Astrocyte of the spinal cord (primary cell): Measurements from ENCODE around the gene TRIO.

Experiments
- DNase-seq: peaks from one replicate; pipeline ENCODE4 v3.0.0; 2011; ENCODE audit warnings: low read depth, low spot score
- H3K4me3 ChIP-seq: 2 replicates; pipeline ENCODE4 v1.5.1; 2011; ENCODE audit warnings: low read depth, mild to moderate bottlenecking, low read length, moderate library complexity
- in situ Hi-C: cut with HindIII; loops from 2 replicates; pipeline ENCODE4 v1.10.0; 2017; ENCODE audit warnings: low sequenced_read_pairs
- TF ChIP-seq, protein P1 (sequence below): IDR thresholded peaks from 2 replicates; pipeline ENCODE4 v1.5.1; 2012; ENCODE audit warnings: low read depth, mild to moderate bottlenecking, low read length, inconsistent platforms

TRIO gene

DNA sequence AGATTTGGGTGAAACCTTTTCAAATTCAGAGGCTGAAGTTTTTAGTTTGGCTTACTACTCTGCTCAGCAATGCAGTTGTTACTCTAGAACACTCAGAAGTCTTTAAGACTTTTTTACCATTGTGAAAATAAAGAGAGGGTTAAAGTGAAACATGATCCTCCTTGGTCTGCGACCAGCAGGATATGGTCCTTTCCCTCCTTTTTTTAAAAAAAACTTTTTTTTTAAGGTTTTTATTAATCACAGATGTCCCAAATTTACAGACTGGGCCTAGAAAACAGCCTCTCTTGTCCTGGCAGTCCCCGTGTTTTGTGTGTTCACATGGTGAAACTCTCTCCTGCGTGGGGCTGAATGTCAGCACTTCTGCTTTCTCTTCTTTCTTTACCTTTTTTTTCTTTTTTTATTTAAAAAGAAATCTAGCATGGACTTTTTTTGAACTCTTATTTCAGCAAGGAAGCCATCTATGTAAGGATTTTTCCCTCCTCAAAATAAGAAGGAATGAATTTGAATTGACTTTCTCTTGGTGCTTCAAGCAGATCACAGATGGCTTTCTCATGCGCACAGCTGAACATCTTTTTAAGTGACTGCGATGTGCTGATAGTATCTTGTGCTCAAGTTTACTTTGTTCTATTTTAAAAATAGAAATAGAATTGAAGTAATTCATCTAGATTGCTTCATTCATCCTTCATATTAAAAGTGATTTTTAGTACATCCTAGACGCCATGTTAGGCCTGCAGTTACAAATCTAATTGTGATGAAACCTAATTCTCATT lies 309.7 kb downstream of the TRIO start:
- H3K4me3 ChIP-seq = no peak overlapping the region
- TF ChIP-seq, protein P1, sequence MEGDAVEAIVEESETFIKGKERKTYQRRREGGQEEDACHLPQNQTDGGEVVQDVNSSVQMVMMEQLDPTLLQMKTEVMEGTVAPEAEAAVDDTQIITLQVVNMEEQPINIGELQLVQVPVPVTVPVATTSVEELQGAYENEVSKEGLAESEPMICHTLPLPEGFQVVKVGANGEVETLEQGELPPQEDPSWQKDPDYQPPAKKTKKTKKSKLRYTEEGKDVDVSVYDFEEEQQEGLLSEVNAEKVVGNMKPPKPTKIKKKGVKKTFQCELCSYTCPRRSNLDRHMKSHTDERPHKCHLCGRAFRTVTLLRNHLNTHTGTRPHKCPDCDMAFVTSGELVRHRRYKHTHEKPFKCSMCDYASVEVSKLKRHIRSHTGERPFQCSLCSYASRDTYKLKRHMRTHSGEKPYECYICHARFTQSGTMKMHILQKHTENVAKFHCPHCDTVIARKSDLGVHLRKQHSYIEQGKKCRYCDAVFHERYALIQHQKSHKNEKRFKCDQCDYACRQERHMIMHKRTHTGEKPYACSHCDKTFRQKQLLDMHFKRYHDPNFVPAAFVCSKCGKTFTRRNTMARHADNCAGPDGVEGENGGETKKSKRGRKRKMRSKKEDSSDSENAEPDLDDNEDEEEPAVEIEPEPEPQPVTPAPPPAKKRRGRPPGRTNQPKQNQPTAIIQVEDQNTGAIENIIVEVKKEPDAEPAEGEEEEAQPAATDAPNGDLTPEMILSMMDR = no peak
- in situ Hi-C loops = no loop called here
- peak; percentile 75 for DNase-seq

DNA sequence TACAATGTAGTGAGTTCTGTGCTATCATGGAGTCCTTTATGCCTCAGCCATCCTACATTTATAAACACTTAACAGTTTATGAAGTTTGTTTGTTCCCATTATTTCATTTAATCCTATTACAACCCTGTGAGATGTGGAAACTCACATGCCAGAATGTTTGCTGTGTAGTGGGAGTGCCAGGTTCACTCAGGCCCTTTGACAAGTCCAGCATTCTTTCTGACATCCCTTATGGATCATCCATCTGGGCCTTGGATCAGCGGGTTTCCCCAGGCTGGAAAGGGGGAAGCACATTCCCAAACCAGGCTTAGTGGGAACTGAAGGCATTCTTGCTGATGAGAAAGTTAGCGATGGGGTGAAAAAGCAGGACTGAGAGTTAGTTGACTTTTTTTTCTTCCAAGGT lies 310.3 kb downstream of the TRIO start:
- TF ChIP-seq, protein P1 = no peak
- DNase-seq = no peak
- no peak overlapping the region for H3K4me3 ChIP-seq
- in situ Hi-C loops = no loop called here

DNA sequence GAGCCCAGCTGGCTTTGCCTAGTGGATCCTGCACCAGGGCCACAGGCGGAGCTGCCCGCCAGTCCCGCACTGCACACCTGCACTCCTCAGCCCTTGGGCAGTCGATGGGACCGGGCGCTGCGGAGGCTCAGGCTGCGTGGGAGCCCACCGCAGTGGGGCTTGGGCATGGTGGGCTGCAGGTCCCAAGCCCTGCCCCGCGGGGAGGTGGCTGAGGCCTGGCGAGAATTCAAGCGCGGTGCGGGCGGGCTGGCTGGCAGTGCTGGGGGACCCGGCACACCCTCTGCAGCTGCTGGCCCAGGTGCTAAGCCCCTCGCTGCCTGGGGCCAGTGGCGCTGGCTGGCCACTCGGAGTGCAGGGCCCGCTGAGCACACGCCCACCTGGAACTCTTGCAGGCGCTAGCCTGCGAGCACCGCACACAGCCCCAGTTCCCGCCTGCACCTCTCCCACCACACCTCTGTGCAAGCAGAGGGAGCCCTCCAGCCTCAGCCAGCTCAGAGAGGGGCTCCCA lies 312.7 kb downstream of the TRIO start:
- in situ Hi-C loops = no loop called here
- no peak overlapping the region for H3K4me3 ChIP-seq
- no peak for DNase-seq
- TF ChIP-seq, protein P1 = no peak

DNA sequence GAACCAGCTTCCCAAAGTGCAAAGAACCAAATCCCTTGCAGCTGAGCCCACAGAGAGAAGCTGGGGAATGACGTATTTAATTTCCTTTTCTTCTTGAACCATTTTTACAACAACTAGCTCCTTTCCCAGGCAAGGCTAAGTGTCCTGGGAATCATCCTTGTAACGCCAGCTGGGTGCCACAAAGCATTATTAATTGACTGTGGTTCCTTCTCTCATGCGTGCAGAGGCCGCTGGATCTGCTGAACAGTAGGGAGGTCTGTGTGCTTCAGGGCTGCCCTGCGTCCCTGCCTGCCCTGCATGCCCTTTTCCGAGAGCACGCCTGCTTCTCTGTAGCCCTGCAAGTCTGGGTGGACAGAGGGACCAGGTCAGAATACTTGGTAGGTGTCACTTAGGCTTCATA lies 314.3 kb downstream of the TRIO start:
- TF ChIP-seq, protein P1 = no peak
- in situ Hi-C loops = no loop called here

DNA sequence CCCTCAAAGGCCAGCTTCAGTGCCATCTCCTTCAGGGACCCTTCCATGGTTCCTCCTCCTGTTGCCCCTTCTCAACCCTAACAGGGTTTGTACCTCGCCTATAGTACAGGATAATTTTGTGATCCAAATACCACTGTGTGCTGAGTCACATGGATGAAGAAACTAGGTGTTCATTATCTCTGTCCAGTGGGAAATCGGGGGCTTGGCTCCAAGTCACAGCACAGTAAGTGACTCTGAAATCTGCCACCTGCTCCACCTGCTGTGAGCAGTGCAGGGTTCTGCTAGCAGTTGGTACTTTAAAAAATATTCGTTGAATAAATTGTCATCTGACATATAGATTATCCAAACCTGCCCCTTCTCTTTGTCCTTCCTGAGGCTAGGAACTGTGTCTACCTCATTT lies 315.3 kb downstream of the TRIO start:
- in situ Hi-C loops = no loop called here
- TF ChIP-seq, protein P1 = no peak

More for the DNA sequence above, 314.3 kb downstream of the TRIO start:
- no peak overlapping the region for H3K4me3 ChIP-seq
- DNase-seq = no peak

DNA sequence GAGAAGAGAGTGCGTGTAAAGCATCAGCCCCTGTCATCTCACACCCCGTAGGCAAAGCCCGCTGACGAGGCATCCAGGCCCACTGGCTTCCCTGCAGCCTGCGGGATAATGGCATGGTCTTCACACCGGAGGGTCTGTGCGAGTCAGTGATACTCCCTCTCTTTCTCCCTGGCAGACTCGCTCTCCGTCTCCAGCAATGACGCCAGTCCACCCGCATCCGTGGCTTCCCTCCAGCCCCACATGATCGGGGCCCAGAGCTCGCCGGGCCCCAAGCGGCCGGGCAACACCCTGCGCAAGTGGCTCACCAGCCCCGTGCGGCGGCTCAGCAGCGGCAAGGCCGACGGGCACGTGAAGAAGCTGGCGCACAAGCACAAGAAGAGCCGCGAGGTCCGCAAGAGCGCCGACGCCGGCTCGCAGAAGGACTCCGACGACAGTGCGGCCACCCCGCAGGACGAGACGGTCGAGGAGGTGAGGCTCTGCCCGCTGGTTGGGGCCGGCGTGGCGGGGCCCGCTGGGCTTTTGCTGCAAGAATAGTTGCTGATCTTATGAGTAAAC lies 317.8 kb downstream of the TRIO start:
- in situ Hi-C loops = no loop called here
- TF ChIP-seq, protein P1 = no peak
- no peak overlapping the region for H3K4me3 ChIP-seq

More for the DNA sequence above, 315.3 kb downstream of the TRIO start:
- no peak for DNase-seq
- H3K4me3 ChIP-seq = no peak overlapping the region

More for the DNA sequence above, 317.8 kb downstream of the TRIO start:
- no peak for DNase-seq
